Hindlimb muscle (tissue), 1 donor: Measurements from ENCODE around the gene WFDC2. TPM values are rescaled to one million over a fixed set of nuclear protein-coding genes. Genes with fewer than 3 reads are reported as not detected.

ENCODE experiments used
- DNase-seq: peaks from one replicate; pipeline ENCODE4 v3.0.0-alpha.2; 2013
- polyA plus RNA-seq: library from polyadenylated mRNA; unstranded; fragments of 120-200 nt; gene quantifications from one replicate; pipeline ENCODE4 v1.2.1, GENCODE V29; 2013; ENCODE audit not compliant: insufficient read length

The WFDC2 gene
- not detected for polyA plus RNA-seq

GRCh38 chr20:45469336-45470261 lies at the start of gene WFDC2:
Gene WFDC2 (plus strand): TSS chr20:45469753. CDS start chr20:45469782, 29 bp downstream.
- DNase-seq, result no peak

DNA sequence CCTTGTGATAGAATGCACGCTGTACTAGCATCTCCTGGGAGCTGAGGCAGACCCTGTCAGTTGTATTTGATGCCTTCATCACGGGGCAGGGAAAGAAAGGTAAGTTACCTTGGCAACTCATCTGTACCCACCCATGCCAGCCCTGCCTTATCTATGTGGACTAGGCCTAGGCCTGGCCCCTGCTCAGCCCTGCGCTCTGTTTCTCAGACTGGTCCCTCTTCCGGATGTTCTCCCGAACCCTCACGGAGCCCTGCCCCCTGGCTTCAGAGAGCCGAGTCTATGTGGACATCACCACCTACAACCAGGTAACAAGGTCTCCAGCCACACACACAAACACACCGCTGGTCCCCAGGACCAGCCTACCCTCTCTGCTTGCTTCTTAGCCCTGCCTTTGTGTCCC lies 49.4 kb upstream of the WFDC2 start:
- DNase-seq, result no peak

- no peak for DNase-seq
Measured at GRCh38 chr20:45423700-45424099, 45.9 kb upstream of the WFDC2 start.

DNA sequence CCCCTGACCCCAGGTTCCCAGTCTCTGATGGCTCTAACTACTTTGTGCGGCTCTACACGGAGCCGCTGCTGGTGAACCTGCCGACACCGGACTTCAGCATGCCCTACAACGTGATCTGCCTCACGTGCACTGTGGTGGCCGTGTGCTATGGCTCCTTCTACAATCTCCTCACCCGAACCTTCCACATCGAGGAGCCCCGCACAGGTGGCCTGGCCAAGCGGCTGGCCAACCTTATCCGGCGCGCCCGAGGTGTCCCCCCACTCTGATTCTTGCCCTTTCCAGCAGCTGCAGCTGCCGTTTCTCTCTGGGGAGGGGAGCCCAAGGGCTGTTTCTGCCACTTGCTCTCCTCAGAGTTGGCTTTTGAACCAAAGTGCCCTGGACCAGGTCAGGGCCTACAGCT lies 44.0 kb upstream of the WFDC2 start:
- no peak for DNase-seq

DNA sequence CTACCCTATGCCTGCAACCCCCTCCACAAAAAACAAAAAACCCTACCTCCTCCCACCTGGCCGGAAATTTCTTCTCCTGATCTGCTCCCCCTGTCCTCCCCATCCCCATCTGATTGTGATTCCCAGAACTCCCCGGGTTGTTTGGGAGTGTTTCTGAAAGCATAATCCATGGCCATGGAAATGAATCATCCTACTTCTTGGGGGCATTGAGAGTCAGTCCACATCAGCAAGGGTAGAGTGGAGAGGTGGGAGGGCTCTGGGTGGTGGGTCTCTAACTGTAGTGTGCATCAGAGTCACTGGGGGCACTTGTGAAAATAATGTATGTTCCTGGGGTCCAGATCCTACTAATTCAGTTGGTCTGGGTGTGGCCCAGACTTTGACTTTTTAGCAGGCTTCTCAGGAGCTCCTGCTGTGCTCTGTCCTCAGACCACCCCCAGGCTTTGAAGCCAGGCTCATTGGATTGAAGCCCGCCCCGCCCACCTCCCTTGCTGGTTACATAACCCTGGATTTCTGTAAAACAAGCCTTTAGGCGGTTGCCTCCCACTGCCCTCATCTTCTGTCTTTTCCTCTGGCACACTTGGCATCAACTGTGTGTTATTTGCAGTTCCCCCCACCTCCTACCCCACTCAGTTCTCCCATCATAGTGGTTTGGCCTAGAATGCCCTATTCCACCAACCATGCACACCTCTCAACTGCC lies 43.1 kb upstream of the WFDC2 start:
- DNase-seq, result no peak

- DNase-seq, result no peak
Measured at GRCh38 chr20:45427236-45428149, 42.1 kb upstream of the WFDC2 start.

DNA sequence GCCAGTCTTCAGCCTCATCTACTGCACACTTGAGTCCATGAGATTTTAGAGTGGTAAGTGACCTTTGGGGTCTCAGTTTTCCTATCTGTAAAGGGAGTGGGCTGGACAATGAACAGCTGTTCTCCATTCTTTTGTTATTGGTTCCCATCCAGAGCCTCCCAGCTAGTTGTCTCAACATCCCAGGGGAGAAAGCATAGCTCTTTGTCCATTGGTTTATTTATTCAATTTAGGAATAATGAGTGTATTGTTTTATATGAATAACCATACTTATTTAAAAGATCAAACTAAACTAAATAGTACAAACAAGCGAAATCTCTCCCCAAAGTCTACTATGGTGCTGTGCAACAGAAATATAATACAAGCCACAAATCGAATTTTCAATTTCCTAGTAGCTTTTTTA lies 39.9 kb upstream of the WFDC2 start:
- DNase-seq, result no peak

DNA sequence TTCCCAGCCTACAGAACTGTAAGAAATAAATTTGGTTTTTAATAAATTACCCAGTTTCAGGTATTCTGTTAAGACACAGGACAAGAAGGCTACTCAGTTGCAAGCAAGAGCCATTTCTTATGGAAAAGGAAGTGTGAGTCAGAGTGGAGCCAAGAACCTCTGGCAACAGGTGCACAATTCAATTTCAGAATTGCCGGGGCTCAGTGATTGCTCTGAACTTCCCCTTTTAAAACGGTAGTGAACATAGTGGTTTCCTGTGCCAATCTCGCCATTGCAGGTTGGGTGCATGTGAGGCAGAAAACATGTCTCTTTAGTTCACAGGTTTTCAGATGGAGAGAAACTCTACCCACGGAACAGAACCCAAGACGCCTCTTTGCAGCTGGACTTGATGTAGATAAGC lies 37.3 kb upstream of the WFDC2 start:
- no peak for DNase-seq

DNA sequence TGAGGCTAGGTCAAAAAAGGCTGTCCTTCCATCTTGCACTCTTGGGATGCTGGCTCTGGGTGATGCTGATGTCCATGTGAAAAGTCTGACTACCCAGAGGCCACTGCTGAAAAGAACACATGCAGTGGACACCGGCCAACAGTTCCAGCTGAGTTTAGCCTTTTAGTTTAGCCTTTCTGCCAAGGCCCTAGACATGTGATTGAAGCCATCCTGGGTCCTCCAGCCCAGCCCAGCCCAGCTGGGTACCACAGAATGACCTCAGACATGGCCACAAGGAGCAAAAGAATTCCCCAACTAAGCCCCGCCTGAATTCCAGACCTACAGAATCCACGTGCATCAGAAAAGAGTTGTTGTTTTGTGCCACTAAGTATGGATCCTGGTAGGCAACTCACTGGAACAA lies 36.2 kb upstream of the WFDC2 start:
- DNase-seq, result peak; percentile 18

- DNase-seq, result no peak
Measured at GRCh38 chr20:45433976-45434375, 35.6 kb upstream of the WFDC2 start.

DNA sequence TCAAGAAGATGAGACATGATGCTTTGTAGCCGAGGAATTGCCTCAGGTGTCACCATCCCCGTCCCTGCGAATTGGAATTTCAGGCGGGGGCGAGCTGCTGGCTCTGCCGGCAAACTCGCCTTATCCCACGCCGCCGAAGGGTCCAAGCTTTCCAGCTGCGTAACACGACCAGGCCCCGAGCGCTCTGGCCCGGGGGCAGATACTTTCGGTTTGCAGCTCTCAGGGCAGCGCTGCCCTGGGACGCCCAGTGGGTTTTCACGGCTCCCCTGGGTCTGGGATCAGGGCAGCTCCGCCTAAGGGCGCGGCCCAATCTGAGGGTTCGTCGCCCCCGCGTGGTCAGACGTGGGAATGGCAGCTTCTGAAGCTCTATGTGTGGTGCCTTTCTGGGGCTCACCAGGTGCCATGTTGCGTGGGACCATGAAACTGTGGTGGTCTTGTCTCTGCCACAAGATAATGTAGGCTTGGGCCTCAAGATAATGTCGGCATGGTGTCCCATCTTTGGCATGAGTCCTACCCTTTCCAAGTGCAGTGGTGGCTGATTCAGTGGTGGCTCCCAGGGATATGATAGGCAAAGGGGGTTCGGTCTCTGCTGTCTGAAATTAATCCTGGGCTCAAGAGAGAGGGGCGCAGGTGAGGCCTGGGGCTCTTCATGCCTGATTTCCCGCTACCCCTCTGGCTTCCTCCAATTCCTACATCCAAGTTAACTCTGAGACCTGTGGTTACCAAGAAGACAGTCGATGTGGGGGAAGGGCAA lies 32.6 kb upstream of the WFDC2 start:
- DNase-seq, result peak; percentile 73

GRCh38 chr20:45440424-45440823 lies 29.1 kb upstream of the WFDC2 start:
- DNase-seq, result no peak

DNA sequence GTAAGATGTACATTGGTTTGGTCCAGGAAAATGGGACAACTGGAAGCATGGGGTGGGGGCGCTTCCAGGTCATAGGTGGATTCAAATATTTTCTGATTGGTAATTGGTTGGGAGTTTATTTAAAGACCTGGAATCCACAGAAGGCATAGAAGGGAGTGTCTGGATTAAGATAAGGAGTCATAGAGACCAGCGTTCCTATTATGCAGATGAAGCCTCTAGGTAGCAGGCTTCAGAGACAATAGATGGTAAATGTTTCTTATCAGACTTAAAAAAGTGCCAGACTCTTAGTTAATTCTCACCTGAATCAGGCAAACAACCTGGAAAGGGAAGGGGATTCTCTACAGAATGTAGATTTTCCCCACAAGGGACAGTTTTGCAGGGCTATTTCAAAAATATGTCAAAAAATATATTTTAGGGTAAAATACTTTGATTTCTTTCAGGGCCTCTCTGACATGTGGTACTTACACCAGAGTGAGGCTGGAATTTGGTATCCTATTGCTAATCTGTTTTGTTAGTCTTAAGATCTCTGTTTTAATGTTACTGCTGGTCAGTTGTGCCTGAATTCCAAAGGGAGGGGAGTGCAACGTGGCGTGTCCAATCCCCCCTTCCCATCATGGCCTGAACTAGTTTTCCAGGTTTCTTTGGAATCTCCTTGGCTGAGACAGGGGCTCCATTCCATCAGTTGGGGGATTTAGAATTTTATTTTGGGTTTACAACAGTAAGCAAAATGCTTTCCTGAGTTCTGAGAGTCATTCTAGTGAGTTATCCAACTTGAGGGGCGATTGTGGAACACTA lies 28.5 kb upstream of the WFDC2 start:
- DNase-seq, result no peak

DNA sequence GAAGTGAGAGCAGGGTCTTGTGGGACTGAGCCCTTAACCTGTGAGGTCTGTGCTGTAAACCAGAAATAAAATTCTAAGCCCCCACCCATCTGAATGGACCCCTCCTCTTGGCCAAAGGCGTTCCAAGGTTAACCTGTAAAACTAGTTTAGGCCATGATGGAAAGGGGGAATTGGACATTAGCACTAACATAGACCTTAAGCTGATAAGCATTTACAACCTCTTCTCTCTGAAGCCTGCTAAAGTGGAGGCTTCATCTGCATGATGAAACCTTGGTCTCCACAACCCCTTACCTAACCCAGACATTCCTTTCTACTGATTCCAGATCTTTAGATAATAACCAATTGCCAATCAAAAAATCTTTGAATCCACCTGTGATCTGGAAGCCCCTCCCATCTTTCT lies 27.8 kb upstream of the WFDC2 start:
- no peak for DNase-seq

DNA sequence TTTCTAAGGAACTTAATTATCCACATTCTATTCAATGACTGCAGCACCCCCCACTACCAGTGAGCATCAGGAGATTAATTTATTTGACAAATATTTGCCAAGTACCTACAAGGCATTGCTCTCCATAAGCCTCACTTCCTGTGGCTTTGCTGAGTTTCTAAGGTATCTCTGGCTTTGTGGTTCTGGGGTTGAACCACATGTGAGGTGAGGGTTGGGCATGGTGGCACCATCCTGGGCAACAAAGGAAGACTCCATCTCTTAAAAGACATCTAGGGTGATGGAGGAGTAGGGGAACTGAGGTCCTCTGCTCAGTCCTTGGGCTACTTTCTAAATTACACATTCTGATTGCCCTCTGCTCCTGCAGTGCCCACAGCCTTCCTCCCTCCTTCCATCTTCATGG lies 25.5 kb upstream of the WFDC2 start:
- no peak for DNase-seq

- no peak for DNase-seq
Measured at GRCh38 chr20:45445805-45446562, 23.6 kb upstream of the WFDC2 start.

DNA sequence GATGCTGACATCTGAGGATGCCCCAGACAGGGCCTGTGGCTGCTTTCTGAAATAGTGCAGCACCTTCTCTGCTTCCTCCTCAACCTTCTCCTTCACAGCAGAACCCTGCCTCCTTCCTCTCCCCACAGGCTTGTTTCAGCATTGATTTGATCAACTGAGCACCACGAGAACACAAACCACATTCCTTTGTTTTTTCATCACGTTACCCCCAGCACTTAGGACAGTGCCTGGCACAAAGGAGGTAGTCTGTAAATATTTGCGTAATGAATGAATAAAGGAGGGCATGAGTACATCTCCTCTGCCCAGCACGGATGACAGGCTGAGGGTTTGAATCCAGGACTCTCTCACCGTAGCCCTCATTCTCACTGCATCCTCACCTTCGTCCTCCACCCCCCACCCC lies 21.3 kb upstream of the WFDC2 start:
- no peak for DNase-seq

- no peak for DNase-seq
Measured at GRCh38 chr20:45449528-45449927, 20.0 kb upstream of the WFDC2 start.

GRCh38 chr20:45450097-45450818 lies 19.3 kb upstream of the WFDC2 start:
- DNase-seq, result no peak

DNA sequence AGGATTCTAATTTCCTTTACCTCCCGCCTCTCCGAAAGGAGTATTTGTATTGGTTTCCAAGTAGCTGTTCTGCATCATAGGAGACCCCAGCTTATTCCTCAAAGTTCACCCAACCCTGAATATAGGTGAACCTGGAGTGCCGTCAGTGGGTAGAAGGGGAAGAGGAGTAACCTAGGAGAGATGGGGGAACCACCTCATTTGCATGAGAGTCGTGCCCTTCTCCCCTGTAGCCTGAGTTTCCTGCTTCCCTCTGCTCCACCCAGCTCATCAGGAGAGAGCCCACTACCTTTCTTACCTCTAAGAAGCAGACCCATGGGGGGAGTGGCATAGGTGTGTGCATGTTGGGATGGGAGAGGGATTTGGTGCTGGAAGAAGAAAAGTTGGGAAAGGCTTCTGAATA lies 17.3 kb upstream of the WFDC2 start:
- DNase-seq, result no peak
